ENCODE data around the gene FBXO30. TPM values are rescaled to one million over a fixed set of nuclear protein-coding genes. Genes with fewer than 3 reads are reported as not detected.

The FBXO30 gene
- total and polyA plus RNA-seq, 10 of the 15 experiments (the other 5 are each of a cell fraction or from before 2014, with no cell fraction given) = 1.7 to 6.9 (median 5.3) TPM

- TF ChIP-seq MEF2A (IDR thresholded peaks at IDR 0.05; ENCODE audit: insufficient read depth, low read depth, low read length) (no peak), EZH2 (IDR thresholded peaks at IDR 0.05; ENCODE audit: borderline replicate concordance, control insufficient read depth, low read depth, low read length) (no peak), ETV6 (conservative IDR thresholded peaks at IDR 0.05 in 1 of 2, IDR thresholded peaks at IDR 0.05 in 1 of 2; ENCODE audit: borderline replicate concordance in 1 of 2, low read depth in 1 of 2) (no peak)
Observed at GRCh38 chr6:145802141-145802540, 12.5 kb downstream of the FBXO30 start (continued).

- Histone ChIP-seq H4K20me1 (ENCODE audit: control insufficient read depth, insufficient read depth) (no peaks in the 10 kb centered on the region), H2AFZ (ENCODE audit: control insufficient read depth, low read depth, low read length) (no peak overlapping the region), H3K4me1 (ENCODE audit: control insufficient read depth, insufficient read depth, low read length) (no peaks in the 10 kb centered on the region), H3K4me3 (no peak overlapping the region), H3K27ac (ENCODE audit: control insufficient read depth, insufficient read depth) (no peak overlapping the region), H3K4me2 (ENCODE audit: control insufficient read depth, insufficient read depth) (no peak overlapping the region), H3K27me3 (replicated peaks in 1 of 2; ENCODE audit: control insufficient read depth in 2 of 2, insufficient read depth in 2 of 2, low read length in 1 of 2) (no peaks in the 10 kb centered on the region), H3K9ac (ENCODE audit: control insufficient read depth, insufficient read depth, low read length) (no peak overlapping the region), H3K36me3 (ENCODE audit: control insufficient read depth in 2 of 2, insufficient read depth in 2 of 2, low read length in 1 of 2) (peaks cover 0 to 15% of the 10 kb centered on the region in 2 experiments; a peak in 2 of 4 replicates), H3K9me3 (replicated peaks; ENCODE audit: control insufficient read depth, insufficient read depth, low read length) (no peaks in the 10 kb centered on the region; the same call in 1 of the 3 replicates), H3K79me2 (ENCODE audit: control insufficient read depth, insufficient read depth, low read length) (peaks cover 3% of the 10 kb centered on the region)
- no TSS peak for BruUV-seq (replicated peaks)
- intact Hi-C loops (cut with micrococcal nuclease; ENCODE audit: unreplicated experiment) = loop anchor here (5.0 kb wide), 1 partner anchor 54 kb away; no protein-coding TSS in a partner anchor
- FAIRE-seq (no peak), ATAC-seq (peak; percentile 75), DNase-seq (ENCODE audit: low read depth, low spot score) (no peak)
- ChIA-PET SMC1A (ENCODE audit: uncharacterized antibody, unreplicated experiment) (interaction anchor here (0.7 to 2.6 kb wide), 3 partner anchors 11 to 64 kb away, joined by 3 to 20 read pairs (median 8); no protein-coding TSS in a partner anchor), RAD21 (ENCODE audit: unreplicated experiment) (no interaction called here), CTCF (interaction anchor here (0.9 to 1.3 kb wide), 4 partner anchors 10 to 127 kb away, joined by 3 read pairs; partner anchors contain the start of gene FBXO30), POLR2A (interaction anchor here (1.4 to 1.7 kb wide), 2 partner anchors 11 to 13 kb away, joined by 4 read pairs; partner anchors contain the start of gene FBXO30)
- WGBS (ENCODE audit: insufficient coverage, insufficient replicate concordance, low lambda C conversion rate, missing lambda C conversion rate) = 90% methylated on average over 6 of the region's 6 CpGs
- in situ Hi-C loops (cut with MboI) = no loop called here
- TF ChIP-seq NFXL1 (IDR thresholded peaks at IDR 0.05; ENCODE audit: borderline replicate concordance) (no peak), ELK1 (IDR thresholded peaks at IDR 0.05; ENCODE audit: low read depth, low read length) (no peak), PML (IDR thresholded peaks at IDR 0.05; ENCODE audit: low read length) (no peak), CTCF (IDR thresholded peaks at IDR 0.05 in 2 of 3, conservative IDR thresholded peaks at IDR 0.05 in 1 of 3; ENCODE audit: control insufficient read depth in 2 of 3, extremely low read depth in 1 of 3, insufficient read depth in 1 of 3, low read depth in 3 of 3, low read length in 3 of 3) (no peak)
Observed at GRCh38 chr6:145801021-145801420, 13.6 kb downstream of the FBXO30 start.
